Activated CD8-positive, alpha-beta T cell treated with anti-CD3 and anti-CD28 coated beads for 36 hours (primary cell): ENCODE results near the gene ABR. TPM values are rescaled to one million over a fixed set of nuclear protein-coding genes. Genes with fewer than 3 reads are reported as not detected.

Source experiments
- ATAC-seq: fragments of 200-7000 bp; cut with Tn5 transposase; one replicate; pipeline ENCODE4 v1.10.0; 2021; ENCODE audit warnings: mild to moderate bottlenecking, moderate library complexity
- CTCF ChIA-PET: fragments of 350-600 bp; sonication (Branson Sonifier 250); formaldehyde crosslinking; loops from one replicate; lab custom pipeline; 2021; ENCODE audit warnings: antibody characterized with exemption; lab: Charles Lee
- POLR2A ChIA-PET: fragments of 350-600 bp; sonication (Branson Sonifier 250); formaldehyde crosslinking; loops from one replicate; lab custom pipeline; 2021; ENCODE audit warnings: antibody characterized with exemption; lab: Charles Lee
- DNase-seq: peaks from one replicate; pipeline ENCODE4 v3.0.0-alpha.2; 2020
- H3K27ac Mint-ChIP-seq: one replicate; pipeline ENCODE4 v1.8.0; 2021; ENCODE audit warnings: mild to moderate bottlenecking, mixed read lengths
- H3K27me3 Mint-ChIP-seq: one replicate; pipeline ENCODE4 v1.8.0; 2021; ENCODE audit warnings: mixed read lengths
- H3K36me3 Mint-ChIP-seq: one replicate; pipeline ENCODE4 v1.8.0; 2021; ENCODE audit warnings: low read depth, mixed read lengths
- H3K4me1 Mint-ChIP-seq: one replicate; pipeline ENCODE4 v1.8.0; 2021; ENCODE audit warnings: low read depth, mixed read lengths
- H3K4me3 Mint-ChIP-seq: one replicate; pipeline ENCODE4 v1.8.0; 2021; ENCODE audit warnings: mild to moderate bottlenecking, moderate library complexity, mixed read lengths
- H3K9me3 Mint-ChIP-seq: one replicate; pipeline ENCODE4 v1.8.0; 2021; ENCODE audit warnings: mixed read lengths
- CTCF ChIP-seq: fragments of 200-600 bp; IDR thresholded peaks from one replicate; pipeline ENCODE4 v1.8.0; 2022; ENCODE audit warnings: antibody characterized with exemption, mild to moderate bottlenecking
- intact Hi-C: fragments of 100-400 bp; cut with micrococcal nuclease; formaldehyde crosslinking; loops from one replicate; pipeline ENCODE4 v1.10.0; 2022
- total RNA-seq, 2 experiments: library from RNA; stranded (reverse); gene quantifications; one replicate each; pipeline ENCODE4 v1.2.3, GENCODE V29; 2021

The ABR gene
- total RNA-seq, 2 experiments from 2014 or later: 44.4 to 46.6 TPM

- intact Hi-C loops: loop anchor here (5.0 kb wide), 2 partner anchors 66 to 211 kb away; no protein-coding TSS in a partner anchor
- no peak for ATAC-seq
- H3K4me1 Mint-ChIP-seq: peaks cover 4% of the 10 kb centered on the region
- H3K27me3 Mint-ChIP-seq: no peaks in the 10 kb centered on the region
- H3K36me3 Mint-ChIP-seq: no peaks in the 10 kb centered on the region
- no peak for DNase-seq
- H3K4me3 Mint-ChIP-seq: no peak overlapping the region
- ChIA-PET POLR2A (no interaction called here), CTCF (interaction anchor here (0.6 to 9.1 kb wide), 7 partner anchors 64 to 212 kb away, joined by 3 to 142 read pairs (median 11); no protein-coding TSS in a partner anchor)
- no peak overlapping the region for H3K27ac Mint-ChIP-seq
- no peak for TF ChIP-seq CTCF
- no peaks in the 10 kb centered on the region for H3K9me3 Mint-ChIP-seq
Measured at GRCh38 chr17:1120596-1121441, 59.0 kb downstream of the ABR start.

GRCh38 chr17:1119924-1120323, 59.9 kb downstream of the ABR start:
- H3K9me3 Mint-ChIP-seq: no peaks in the 10 kb centered on the region
- DNase-seq: no peak
- H3K36me3 Mint-ChIP-seq: no peaks in the 10 kb centered on the region
- POLR2A ChIA-PET: interaction anchor here (1.1 kb wide), 1 partner anchor 9 kb away, joined by 3 read pairs; no protein-coding TSS in a partner anchor
- H3K4me1 Mint-ChIP-seq: peaks cover 10% of the 10 kb centered on the region
- no peak overlapping the region for H3K4me3 Mint-ChIP-seq
- H3K27ac Mint-ChIP-seq: no peak overlapping the region
- TF ChIP-seq CTCF: no peak
- CTCF ChIA-PET: interaction anchor here (0.6 to 9.1 kb wide), 5 partner anchors 57 to 213 kb away, joined by 3 to 142 read pairs (median 3); no protein-coding TSS in a partner anchor
- intact Hi-C loops: loop anchor here (5.0 kb wide), 2 partner anchors 67 to 212 kb away; no protein-coding TSS in a partner anchor
- no peaks in the 10 kb centered on the region for H3K27me3 Mint-ChIP-seq
- no peak for ATAC-seq

GRCh38 chr17:1116602-1117001, 63.2 kb downstream of the ABR start:
- no peak for TF ChIP-seq CTCF
- Mint-ChIP-seq H3K4me1 (peaks cover 22% of the 10 kb centered on the region), H3K4me3 (no peak overlapping the region), H3K36me3 (no peaks in the 10 kb centered on the region), H3K9me3 (no peaks in the 10 kb centered on the region), H3K27me3 (no peaks in the 10 kb centered on the region), H3K27ac (no peak overlapping the region)
- intact Hi-C loops: no loop called here
- DNase-seq (no peak), ATAC-seq (no peak)
- POLR2A ChIA-PET: no interaction called here
- CTCF ChIA-PET: interaction anchor here (1.3 to 2.6 kb wide), 3 partner anchors 8 to 72 kb away, joined by 3 to 12 read pairs (median 3); no protein-coding TSS in a partner anchor

GRCh38 chr17:1112875-1113274, 66.9 kb downstream of the ABR start:
- DNase-seq: no peak
- no peak overlapping the region for H3K27ac Mint-ChIP-seq
- no peaks in the 10 kb centered on the region for H3K36me3 Mint-ChIP-seq
- peaks cover 37% of the 10 kb centered on the region for H3K4me1 Mint-ChIP-seq
- no peaks in the 10 kb centered on the region for H3K27me3 Mint-ChIP-seq
- H3K9me3 Mint-ChIP-seq: no peaks in the 10 kb centered on the region
- TF ChIP-seq CTCF: no peak
- POLR2A ChIA-PET: no interaction called here
- no peak for ATAC-seq
- intact Hi-C loops: no loop called here
- CTCF ChIA-PET: interaction anchor here (5.6 kb wide), 1 partner anchor 10 kb away, joined by 32 read pairs; no protein-coding TSS in a partner anchor
- H3K4me3 Mint-ChIP-seq: no peak overlapping the region
